ENCODE data around the gene SLX1B.
"Not testable (repeated sequence)": the region's sequence is repeated elsewhere in the genome, so short reads cannot be mapped to it uniquely, and the experiment has no call there.

DNA sequence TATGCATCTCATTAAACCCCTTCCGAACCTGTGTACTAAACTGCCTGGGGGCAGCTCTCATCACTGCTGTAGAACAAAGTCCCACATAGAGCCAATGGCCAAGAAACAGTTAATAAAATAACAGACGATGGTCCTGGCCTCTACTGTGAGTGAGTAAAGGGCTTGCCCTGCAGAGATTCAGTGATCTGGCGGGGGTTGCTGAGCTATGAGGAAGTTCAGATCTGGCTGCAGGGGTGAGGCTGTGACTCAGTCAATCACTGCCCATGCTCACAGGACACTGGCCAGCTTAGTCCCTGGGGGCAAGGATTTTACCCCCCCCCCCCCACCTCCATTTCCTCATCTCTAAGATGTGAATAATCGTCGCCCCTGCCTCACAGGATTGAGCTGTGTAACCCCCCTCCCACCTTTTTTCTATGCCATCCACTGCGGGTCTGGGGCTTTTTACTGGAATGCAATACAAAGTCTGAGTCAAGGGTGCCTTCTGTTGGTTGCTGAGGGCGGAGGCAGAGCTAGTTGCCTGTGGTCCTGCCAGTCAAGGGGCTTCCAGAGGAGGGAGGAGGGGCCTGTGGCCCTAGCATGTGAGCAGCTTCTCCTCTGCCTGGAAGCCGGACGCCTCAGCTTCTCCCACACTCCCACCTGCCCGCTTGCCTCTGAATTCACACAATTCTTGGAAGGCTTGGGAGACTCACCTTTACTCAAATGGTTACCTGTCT is 13.5 kb downstream of the SLX1B start:
- TF ChIP-seq, protein P1, sequence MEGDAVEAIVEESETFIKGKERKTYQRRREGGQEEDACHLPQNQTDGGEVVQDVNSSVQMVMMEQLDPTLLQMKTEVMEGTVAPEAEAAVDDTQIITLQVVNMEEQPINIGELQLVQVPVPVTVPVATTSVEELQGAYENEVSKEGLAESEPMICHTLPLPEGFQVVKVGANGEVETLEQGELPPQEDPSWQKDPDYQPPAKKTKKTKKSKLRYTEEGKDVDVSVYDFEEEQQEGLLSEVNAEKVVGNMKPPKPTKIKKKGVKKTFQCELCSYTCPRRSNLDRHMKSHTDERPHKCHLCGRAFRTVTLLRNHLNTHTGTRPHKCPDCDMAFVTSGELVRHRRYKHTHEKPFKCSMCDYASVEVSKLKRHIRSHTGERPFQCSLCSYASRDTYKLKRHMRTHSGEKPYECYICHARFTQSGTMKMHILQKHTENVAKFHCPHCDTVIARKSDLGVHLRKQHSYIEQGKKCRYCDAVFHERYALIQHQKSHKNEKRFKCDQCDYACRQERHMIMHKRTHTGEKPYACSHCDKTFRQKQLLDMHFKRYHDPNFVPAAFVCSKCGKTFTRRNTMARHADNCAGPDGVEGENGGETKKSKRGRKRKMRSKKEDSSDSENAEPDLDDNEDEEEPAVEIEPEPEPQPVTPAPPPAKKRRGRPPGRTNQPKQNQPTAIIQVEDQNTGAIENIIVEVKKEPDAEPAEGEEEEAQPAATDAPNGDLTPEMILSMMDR (IDR thresholded peaks at IDR 0.05): not testable (repeated sequence)
- not testable (repeated sequence) for TF ChIP-seq EP300, POLR2AphosphoS5, POLR2A (IDR thresholded peaks at IDR 0.05)
